Neural cell (in vitro differentiated cells): Measurements from ENCODE around the gene MMP24.

Experiments
- CTCF ChIP-seq: fragments of 450-650 bp; IDR thresholded peaks from 2 replicates; pipeline ENCODE4 v1.5.1; 2014; ENCODE audit warnings: antibody characterized with exemption, mild to moderate bottlenecking, moderate library complexity; ENCODE audit not compliant: poor library complexity, severe bottlenecking
- EP300 ChIP-seq: fragments of 450-650 bp; conservative IDR thresholded peaks from 2 replicates; pipeline ENCODE4 v1.6.1; 2014; ENCODE audit warnings: antibody characterized with exemption, mild to moderate bottlenecking, moderate library complexity; ENCODE audit not compliant: poor library complexity, severe bottlenecking
- EZH2 ChIP-seq: fragments of 200-600, 300-800 bp; shearing (Covaris generic), sonication (generic); IDR thresholded peaks from 2 replicates; pipeline ENCODE4 v1.6.1; 2014; ENCODE audit warnings: antibody characterized with exemption, low read length, borderline replicate concordance, mild to moderate bottlenecking; ENCODE audit not compliant: insufficient read depth, poor library complexity, severe bottlenecking
- MXI1 ChIP-seq: fragments of 450-650 bp; conservative IDR thresholded peaks from 2 replicates; pipeline ENCODE4 v1.6.1; 2014; ENCODE audit warnings: antibody characterized with exemption, mild to moderate bottlenecking; ENCODE audit not compliant: poor library complexity, severe bottlenecking
- POLR2AphosphoS5 ChIP-seq: IDR thresholded peaks from 2 replicates; pipeline ENCODE4 v1.6.1; 2012
- TAF1 ChIP-seq: IDR thresholded peaks from 2 replicates; pipeline ENCODE4 v1.6.1; 2012; ENCODE audit warnings: low read depth

GRCh38 chr20:35240083-35240810, 13.8 kb downstream of the MMP24 start:
- no peak for TF ChIP-seq CTCF
- TF ChIP-seq EZH2, result no peak
- peak; percentile 28 for TF ChIP-seq EP300
- no peak for TF ChIP-seq POLR2AphosphoS5
- TF ChIP-seq MXI1, result no peak
- TF ChIP-seq TAF1, result no peak
